GM12801 (cell line): ENCODE measurements around the gene PRRX2.

Experiments
- CTCF ChIP-seq: IDR thresholded peaks from one replicate; pipeline ENCODE4 v1.5.1; 2011; ENCODE audit warnings: control low read depth; ENCODE audit not compliant: insufficient read length; ENCODE audit errors: extremely low read depth

Gene PRRX2

GRCh38 chr9:129661029-129661428, 4.4 kb upstream of the PRRX2 start:
- no peak for TF ChIP-seq CTCF

GRCh38 chr9:129664746-129665388, 580 bp upstream of the PRRX2 start:
- TF ChIP-seq CTCF: no peak

GRCh38 chr9:129665814-129666520, 520 bp downstream of the PRRX2 start:
- no peak for TF ChIP-seq CTCF

GRCh38 chr9:129666575-129666974, 1.1 kb downstream of the PRRX2 start:
- TF ChIP-seq CTCF: no peak

- TF ChIP-seq CTCF: no peak
These were observed 1.9 kb downstream of the PRRX2 start for GRCh38 chr9:129667378-129667777.

GRCh38 chr9:129667850-129668249, 2.4 kb downstream of the PRRX2 start:
- TF ChIP-seq CTCF: no peak

- TF ChIP-seq CTCF: no peak
These were observed 3.8 kb downstream of the PRRX2 start for GRCh38 chr9:129669141-129669718.
